ENCODE data around the gene FOXF1.

Gene FOXF1

GRCh38 chr16:86536621-86537020 is 26.3 kb downstream of the FOXF1 start:
- Mint-ChIP-seq H3K27ac (no peak overlapping the region), H3K36me3 (ENCODE audit: low read depth) (peaks cover 17% of the 10 kb centered on the region), H3K9me3 (no peaks in the 10 kb centered on the region), H3K27me3 (ENCODE audit: low read depth) (no peaks in the 10 kb centered on the region), H3K4me3 (no peak overlapping the region), H3K4me1 (ENCODE audit: low read depth) (no peaks in the 10 kb centered on the region)
- DNase-seq (ENCODE audit: low spot score) = no peak

DNA sequence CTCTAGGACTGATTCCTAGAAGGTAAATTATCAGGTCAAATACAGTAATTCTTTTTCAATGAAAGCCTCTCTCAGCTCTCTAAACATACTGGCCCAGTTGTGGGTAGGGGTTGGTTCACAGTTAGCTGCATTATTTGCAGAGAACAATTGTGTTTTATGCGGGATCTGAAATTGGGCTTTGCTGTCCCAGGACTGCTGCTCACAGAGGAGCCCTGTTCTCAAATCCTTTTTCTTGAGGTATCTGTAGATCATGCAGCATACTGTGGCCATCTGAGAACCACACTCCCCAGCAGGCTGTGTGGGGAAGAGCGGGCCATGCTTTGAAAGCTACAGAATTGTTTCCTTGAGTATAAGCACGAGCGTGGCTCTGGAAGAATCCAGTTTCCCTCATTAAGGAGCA is 27.2 kb downstream of the FOXF1 start:
- H3K27me3 Mint-ChIP-seq (ENCODE audit: low read depth) = no peaks in the 10 kb centered on the region
- no peak overlapping the region for H3K4me3 Mint-ChIP-seq
- no peak overlapping the region for H3K27ac Mint-ChIP-seq
- no peak for DNase-seq (ENCODE audit: low spot score)
- no peaks in the 10 kb centered on the region for H3K9me3 Mint-ChIP-seq
- H3K36me3 Mint-ChIP-seq (ENCODE audit: low read depth) = peaks cover 17% of the 10 kb centered on the region
- no peaks in the 10 kb centered on the region for H3K4me1 Mint-ChIP-seq (ENCODE audit: low read depth)

DNA sequence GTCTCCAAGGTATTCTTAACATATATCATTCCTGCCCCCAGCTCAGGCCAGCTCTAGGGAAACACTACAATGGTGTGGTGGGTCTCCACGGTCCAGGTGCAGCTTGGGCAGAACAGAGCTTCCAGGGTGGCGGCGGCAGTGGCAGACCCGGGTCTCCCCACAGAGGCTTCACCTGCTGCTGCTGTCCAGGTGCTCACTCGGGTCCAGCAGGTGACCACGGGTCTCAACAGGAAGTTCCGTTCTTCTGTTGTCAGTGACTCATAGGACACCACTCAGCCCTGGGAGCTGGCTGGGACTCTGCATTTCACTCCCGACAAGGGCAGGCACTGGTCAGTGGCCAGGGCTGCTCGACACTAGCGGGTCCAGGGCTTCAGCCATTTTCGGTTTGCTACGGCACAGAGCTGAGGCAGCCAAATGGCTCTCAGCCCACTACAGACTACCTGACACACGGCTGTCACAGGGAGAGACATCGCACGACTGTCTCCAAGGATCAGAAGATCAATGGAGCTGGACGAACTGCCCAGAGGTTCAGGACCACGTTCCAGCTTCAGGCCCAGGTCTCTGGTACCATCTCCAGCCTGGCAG is 28.0 kb downstream of the FOXF1 start:
- Mint-ChIP-seq H3K4me3 (no peak overlapping the region), H3K9me3 (no peaks in the 10 kb centered on the region), H3K4me1 (ENCODE audit: low read depth) (no peaks in the 10 kb centered on the region), H3K27me3 (ENCODE audit: low read depth) (no peaks in the 10 kb centered on the region), H3K27ac (no peak overlapping the region), H3K36me3 (ENCODE audit: low read depth) (peaks cover 19% of the 10 kb centered on the region)
- no peak for DNase-seq (ENCODE audit: low spot score)

GRCh38 chr16:86540894-86541293 is 30.6 kb downstream of the FOXF1 start:
- H3K27me3 Mint-ChIP-seq (ENCODE audit: low read depth) = no peaks in the 10 kb centered on the region
- no peak overlapping the region for H3K4me3 Mint-ChIP-seq
- no peaks in the 10 kb centered on the region for H3K9me3 Mint-ChIP-seq
- no peaks in the 10 kb centered on the region for H3K4me1 Mint-ChIP-seq (ENCODE audit: low read depth)
- H3K27ac Mint-ChIP-seq = no peak overlapping the region
- peaks cover 25% of the 10 kb centered on the region for H3K36me3 Mint-ChIP-seq (ENCODE audit: low read depth)
- no peak for DNase-seq (ENCODE audit: low spot score)

- H3K36me3 Mint-ChIP-seq (ENCODE audit: low read depth) = peaks cover 28% of the 10 kb centered on the region
- no peaks in the 10 kb centered on the region for H3K27me3 Mint-ChIP-seq (ENCODE audit: low read depth)
- no peak overlapping the region for H3K4me3 Mint-ChIP-seq
- no peaks in the 10 kb centered on the region for H3K4me1 Mint-ChIP-seq (ENCODE audit: low read depth)
- H3K27ac Mint-ChIP-seq = no peak overlapping the region
- no peak for DNase-seq (ENCODE audit: low spot score)
- no peaks in the 10 kb centered on the region for H3K9me3 Mint-ChIP-seq
Measured at GRCh38 chr16:86541560-86541959, 31.2 kb downstream of the FOXF1 start.

DNA sequence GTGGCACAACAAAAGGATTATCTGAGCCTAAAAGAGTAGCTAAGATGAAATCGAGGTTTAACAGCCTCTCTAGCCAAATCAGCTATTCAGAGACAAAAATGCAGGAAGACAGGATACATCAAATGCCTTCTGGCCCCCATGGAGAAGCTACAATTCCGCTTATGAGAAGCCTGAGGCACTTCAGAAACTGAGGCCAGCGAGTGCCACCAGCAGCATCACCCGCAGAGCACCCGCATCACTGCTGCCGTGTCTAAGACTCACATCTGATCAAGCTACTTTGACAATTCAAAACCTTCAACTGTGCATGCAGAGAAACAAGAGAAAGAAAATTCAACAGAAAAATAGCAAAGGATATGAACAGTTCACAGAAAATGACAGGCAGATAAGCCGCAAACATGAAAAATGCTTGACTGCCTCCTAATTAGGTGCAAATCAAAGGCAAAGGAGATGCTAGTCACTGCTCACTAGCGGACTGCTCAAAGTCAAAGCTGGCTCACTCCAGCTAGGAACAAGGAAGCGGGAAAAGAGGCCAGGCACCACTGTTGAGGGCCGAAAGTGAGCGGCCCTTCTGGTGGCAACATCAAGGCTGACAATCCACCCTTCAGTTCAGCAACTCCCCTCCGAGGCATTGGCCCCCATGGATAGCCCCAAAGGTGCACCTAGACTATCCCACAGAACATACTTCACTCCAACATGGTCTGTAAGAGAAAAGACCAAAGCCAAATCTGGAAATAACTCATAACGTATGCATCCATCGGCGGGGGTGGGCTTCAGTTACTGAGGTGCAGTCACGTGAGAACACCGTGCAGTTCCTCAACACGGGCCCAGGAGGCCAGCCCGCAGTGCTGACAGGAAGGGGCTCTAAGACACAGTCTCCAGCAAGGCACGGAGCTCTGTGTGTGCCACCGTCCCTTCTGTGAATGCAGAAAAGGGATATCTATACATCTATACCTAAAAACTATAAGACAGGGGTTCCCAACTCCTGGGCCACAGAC is 32.7 kb downstream of the FOXF1 start:
- Mint-ChIP-seq H3K9me3 (no peaks in the 10 kb centered on the region), H3K4me1 (ENCODE audit: low read depth) (no peaks in the 10 kb centered on the region), H3K4me3 (no peak overlapping the region), H3K27me3 (ENCODE audit: low read depth) (no peaks in the 10 kb centered on the region), H3K27ac (no peak overlapping the region), H3K36me3 (ENCODE audit: low read depth) (peaks cover 31% of the 10 kb centered on the region)
- DNase-seq (ENCODE audit: low spot score) = no peak

DNA sequence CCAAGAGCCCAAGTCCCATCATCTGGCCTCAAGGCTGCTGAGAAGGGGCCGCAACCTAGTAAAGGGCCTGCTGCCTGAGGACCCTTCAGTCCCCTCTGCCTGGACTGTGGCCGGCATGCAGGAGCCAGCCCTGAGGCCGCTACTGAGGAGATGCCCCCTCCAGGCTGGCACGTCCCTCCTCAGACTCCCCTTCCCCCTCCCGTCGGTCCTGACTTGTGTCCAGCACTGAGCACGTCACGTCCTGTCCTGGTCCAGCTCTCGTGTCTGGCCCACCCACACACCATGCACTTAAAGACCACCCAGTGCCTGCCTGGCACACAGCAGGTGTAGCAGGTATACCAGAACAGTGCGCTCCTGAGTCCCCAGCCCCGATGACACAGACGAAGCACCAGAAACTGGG is 35.2 kb downstream of the FOXF1 start:
- peaks cover 29% of the 10 kb centered on the region for H3K36me3 Mint-ChIP-seq (ENCODE audit: low read depth)
- H3K4me3 Mint-ChIP-seq = no peak overlapping the region
- H3K27me3 Mint-ChIP-seq (ENCODE audit: low read depth) = no peaks in the 10 kb centered on the region
- peaks cover 11% of the 10 kb centered on the region for H3K4me1 Mint-ChIP-seq (ENCODE audit: low read depth)
- DNase-seq (ENCODE audit: low spot score) = no peak
- no peak overlapping the region for H3K27ac Mint-ChIP-seq
- H3K9me3 Mint-ChIP-seq = no peaks in the 10 kb centered on the region

DNA sequence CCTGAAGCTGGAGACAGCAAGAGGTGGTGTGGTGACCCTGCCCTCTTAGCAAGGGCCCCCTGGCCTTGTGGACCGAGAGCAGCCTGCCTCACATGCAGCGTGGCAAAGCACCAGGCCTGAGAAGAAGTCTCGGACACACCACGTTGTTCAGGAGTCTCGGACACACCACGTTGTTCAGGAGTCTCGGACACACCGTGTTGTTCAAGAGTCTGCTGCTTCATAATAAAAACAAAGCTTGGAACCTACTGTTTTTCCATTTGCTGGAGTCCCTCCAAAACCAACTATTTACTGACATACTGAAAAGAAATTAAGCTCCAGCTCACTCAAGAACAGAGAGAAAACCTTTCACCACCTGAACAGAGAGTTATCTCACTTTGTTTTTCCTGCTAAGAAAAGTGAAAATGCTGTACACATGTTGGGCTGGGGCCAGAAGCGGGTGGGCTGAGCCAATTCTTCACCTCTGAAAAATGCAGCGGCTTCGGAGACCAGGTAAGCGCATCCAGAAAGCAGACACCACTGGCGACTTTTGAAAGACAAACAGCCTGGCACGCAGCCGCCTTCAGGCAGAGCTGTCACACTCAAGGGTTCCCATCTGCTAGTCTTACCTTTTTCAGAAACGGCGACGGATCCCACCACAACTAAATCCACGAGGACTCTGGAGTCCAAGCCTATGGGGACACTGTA is 35.8 kb downstream of the FOXF1 start:
- peaks cover 15% of the 10 kb centered on the region for H3K4me1 Mint-ChIP-seq (ENCODE audit: low read depth)
- H3K36me3 Mint-ChIP-seq (ENCODE audit: low read depth) = peaks cover 23% of the 10 kb centered on the region

GRCh38 chr16:86546638-86547013 is 36.3 kb downstream of the FOXF1 start:
- Mint-ChIP-seq H3K27me3 (ENCODE audit: low read depth) (no peaks in the 10 kb centered on the region), H3K4me1 (ENCODE audit: low read depth) (peaks cover 17% of the 10 kb centered on the region), H3K9me3 (no peaks in the 10 kb centered on the region), H3K27ac (no peak overlapping the region), H3K36me3 (ENCODE audit: low read depth) (peaks cover 27% of the 10 kb centered on the region), H3K4me3 (no peak overlapping the region)
- DNase-seq (ENCODE audit: low spot score) = no peak

More for the DNA sequence above, 35.8 kb downstream of the FOXF1 start:
- no peak for DNase-seq (ENCODE audit: low spot score)
- no peaks in the 10 kb centered on the region for H3K27me3 Mint-ChIP-seq (ENCODE audit: low read depth)
- H3K27ac Mint-ChIP-seq = no peak overlapping the region
- H3K9me3 Mint-ChIP-seq = no peaks in the 10 kb centered on the region
- H3K4me3 Mint-ChIP-seq = no peak overlapping the region

DNA sequence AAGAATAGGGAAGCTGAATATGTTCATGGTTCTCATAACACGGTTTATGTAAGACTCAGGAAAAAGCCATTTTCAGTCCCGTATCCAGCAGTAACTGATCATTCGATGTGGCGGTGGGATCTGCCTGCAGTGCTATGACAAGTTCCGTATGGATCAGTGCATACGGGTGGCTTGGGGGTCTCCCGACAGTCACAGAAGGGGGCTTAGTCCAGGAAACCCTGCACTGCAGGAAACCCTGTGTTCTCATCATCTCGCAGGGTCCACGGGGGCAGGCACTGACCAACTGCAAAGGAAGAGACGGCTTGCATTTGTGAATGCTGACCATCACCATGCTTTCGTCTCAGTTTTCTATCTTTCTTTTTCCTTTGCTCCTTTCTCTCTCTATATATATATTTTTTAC is 37.0 kb downstream of the FOXF1 start:
- Mint-ChIP-seq H3K36me3 (ENCODE audit: low read depth) (peaks cover 29% of the 10 kb centered on the region), H3K4me1 (ENCODE audit: low read depth) (peaks cover 17% of the 10 kb centered on the region), H3K27ac (no peak overlapping the region), H3K4me3 (no peak overlapping the region), H3K9me3 (no peaks in the 10 kb centered on the region), H3K27me3 (ENCODE audit: low read depth) (no peaks in the 10 kb centered on the region)
- DNase-seq (ENCODE audit: low spot score) = no peak

GRCh38 chr16:86549076-86549892 is 39.0 kb downstream of the FOXF1 start:
- H3K27ac Mint-ChIP-seq = peak overlapping the region; percentile 55

GRCh38 chr16:86549893-86550190 is 39.5 kb downstream of the FOXF1 start:
- Mint-ChIP-seq H3K4me1 (ENCODE audit: low read depth) (peaks cover 25% of the 10 kb centered on the region), H3K27me3 (ENCODE audit: low read depth) (no peaks in the 10 kb centered on the region), H3K9me3 (no peaks in the 10 kb centered on the region), H3K36me3 (ENCODE audit: low read depth) (peaks cover 33% of the 10 kb centered on the region), H3K27ac (no peak overlapping the region), H3K4me3 (no peak overlapping the region)
- DNase-seq (ENCODE audit: low spot score) = no peak

More at GRCh38 chr16:86549076-86549892, 39.0 kb downstream of the FOXF1 start:
- peak; percentile 75 for DNase-seq (ENCODE audit: low spot score)
- H3K36me3 Mint-ChIP-seq (ENCODE audit: low read depth) = peaks cover 36% of the 10 kb centered on the region
- H3K4me1 Mint-ChIP-seq (ENCODE audit: low read depth) = peaks cover 25% of the 10 kb centered on the region
- H3K27me3 Mint-ChIP-seq (ENCODE audit: low read depth) = no peaks in the 10 kb centered on the region
- H3K9me3 Mint-ChIP-seq = no peaks in the 10 kb centered on the region
- H3K4me3 Mint-ChIP-seq = no peak overlapping the region

GRCh38 chr16:86550281-86550680 is 40.0 kb downstream of the FOXF1 start:
- Mint-ChIP-seq H3K27me3 (ENCODE audit: low read depth) (no peaks in the 10 kb centered on the region), H3K9me3 (no peaks in the 10 kb centered on the region), H3K27ac (no peak overlapping the region), H3K4me1 (ENCODE audit: low read depth) (peaks cover 28% of the 10 kb centered on the region), H3K4me3 (no peak overlapping the region), H3K36me3 (ENCODE audit: low read depth) (peaks cover 30% of the 10 kb centered on the region)
- DNase-seq (ENCODE audit: low spot score) = no peak
